ELR (cell line): ENCODE data around the gene CERS4.
A peak's percentile ranks its signal among the peaks of the same experiment; 100 is the strongest.
"Not testable (repeated sequence)": the region's sequence is repeated elsewhere in the genome, so short reads cannot be mapped to it uniquely, and the experiment has no call there.

Source experiments
- DNase-seq: peaks from one replicate; pipeline ENCODE4 v3.0.0-alpha.2; 2015; ENCODE audit warnings: low read depth

CERS4 gene

GRCh38 chr19:8261881-8262280 is 52.7 kb downstream of the CERS4 start:
- no peak for DNase-seq

GRCh38 chr19:8262431-8262830 is 53.3 kb downstream of the CERS4 start:
- no peak for DNase-seq

GRCh38 chr19:8264248-8264647 is 55.1 kb downstream of the CERS4 start:
- DNase-seq, result not testable (repeated sequence)

- DNase-seq, result no peak
Observed at GRCh38 chr19:8265872-8266271, 56.7 kb downstream of the CERS4 start.

- DNase-seq, result no peak
Observed at GRCh38 chr19:8269724-8270123, 60.6 kb downstream of the CERS4 start.

- not testable (repeated sequence) for DNase-seq
Observed at GRCh38 chr19:8276508-8276907, 67.3 kb downstream of the CERS4 start.

- DNase-seq, result not testable (repeated sequence)
Observed at GRCh38 chr19:8291337-8291736, 82.2 kb downstream of the CERS4 start.

- DNase-seq, result no peak
Observed at GRCh38 chr19:8302357-8302691, 93.2 kb downstream of the CERS4 start.

- DNase-seq, result no peak
Observed at GRCh38 chr19:8302734-8303133, 93.6 kb downstream of the CERS4 start.

- peak; percentile 33 for DNase-seq
Observed at GRCh38 chr19:8304841-8305621, 95.9 kb downstream of the CERS4 start.

GRCh38 chr19:8305798-8306197 is 96.6 kb downstream of the CERS4 start:
- DNase-seq, result no peak

- no peak for DNase-seq
Observed at GRCh38 chr19:8306235-8307054, 97.3 kb downstream of the CERS4 start.

- DNase-seq, result no peak
Observed at GRCh38 chr19:8307400-8307964, 98.3 kb downstream of the CERS4 start.

GRCh38 chr19:8307965-8308866 is 99.0 kb downstream of the CERS4 start, which contains the start of gene CD320:
CD320 (minus strand) TSS chr19:8308358; CDS start chr19:8308290, 68 bp downstream.
- peak; percentile 94 for DNase-seq

- no peak for DNase-seq
Observed at GRCh38 chr19:8308891-8309291, 99.7 kb downstream of the CERS4 start.

- DNase-seq, result no peak
Observed at GRCh38 chr19:8310342-8311055, 101.3 kb downstream of the CERS4 start.

GRCh38 chr19:8311461-8312260 is 102.5 kb downstream of the CERS4 start:
- DNase-seq, result no peak
